SK-N-SH (cell line): ENCODE measurements around the gene NETO2. TPM values are rescaled to one million over a fixed set of nuclear protein-coding genes. Genes with fewer than 3 reads are reported as not detected.

ENCODE experiments used
- CTCF ChIA-PET: fragments of 300-600, 350-600 bp; formaldehyde crosslinking; extraction: SDS; loops from one replicate; lab custom pipeline; 2021; lab: Yijun Ruan, JAX
- POLR2A ChIA-PET: fragments of 350-600 bp; sonication (Branson Sonifier 250); formaldehyde crosslinking; extraction: SDS; loops from one replicate; lab custom pipeline; 2020; ENCODE audit warnings: antibody characterized with exemption, inconsistent platforms; lab: Yijun Ruan, JAX
- DNase-seq: peaks from one replicate; pipeline ENCODE4 v3.0.0; 2012
- H2AFZ ChIP-seq: fragments of 200-600 bp; sonication (generic); 2 replicates; pipeline ENCODE4 v1.8.1; 2016; ENCODE audit warnings: antibody characterized with exemption, mild to moderate bottlenecking, low read depth
- H3F3A ChIP-seq: fragments of 200-600 bp; sonication (generic); replicated peaks from 2 replicates; pipeline ENCODE3; 2016; ENCODE audit warnings: antibody characterized with exemption, mild to moderate bottlenecking; ENCODE audit not compliant: insufficient read depth
- H3K27ac ChIP-seq, 2 experiments: fragments of 200-500 bp in 1 of 2; fragments of 200-600 bp in 1 of 2; sonication (Bioruptor generic) in 1 of 2; sonication (generic), shearing (Covaris generic) in 1 of 2; 2 replicates each; pipeline versions ENCODE4 v1.5.1 to v1.6.1; 2014 to 2016; ENCODE audit warnings: low read depth in 2 of 2, inconsistent platforms in 1 of 2, low read length in 1 of 2, mild to moderate bottlenecking in 1 of 2, mixed read lengths in 1 of 2
- H3K27me3 ChIP-seq: fragments of 200-600 bp; sonication (generic), shearing (Covaris generic); 2 replicates; pipeline ENCODE4 v1.6.1; 2016; ENCODE audit warnings: mixed run types; ENCODE audit not compliant: insufficient read depth
- H3K36me3 ChIP-seq, 2 experiments: fragments of 200-500 bp in 1 of 2; fragments of 200-600 bp in 1 of 2; sonication (Bioruptor generic) in 1 of 2; sonication (generic) in 1 of 2; replicated peaks in 1 of 2; 2 replicates each; pipeline versions ENCODE3 to v1.5.1; 2014 to 2016; ENCODE audit warnings: low read length in 1 of 2, mild to moderate bottlenecking in 1 of 2; ENCODE audit not compliant: insufficient read depth in 2 of 2, control insufficient read depth in 1 of 2
- H3K4me1 ChIP-seq, 2 experiments: fragments of 200-500 bp in 1 of 2; fragments of 200-600 bp in 1 of 2; sonication (Bioruptor generic) in 1 of 2; sonication (generic), shearing (Covaris generic) in 1 of 2; 2 replicates each; pipeline versions ENCODE4 v1.5.1 to v1.6.1; 2014 to 2016; ENCODE audit warnings: low read depth in 1 of 2, low read length in 1 of 2, mixed run types in 1 of 2; ENCODE audit not compliant: insufficient read depth in 2 of 2, control insufficient read depth in 1 of 2
- H3K4me2 ChIP-seq: fragments of 200-600 bp; sonication (generic), shearing (Covaris generic); 2 replicates; pipeline ENCODE4 v1.6.1; 2017; ENCODE audit warnings: mixed run types
- H3K4me3 ChIP-seq, 2 experiments: fragments of 200-500 bp in 1 of 2; fragments of 200-600 bp in 1 of 2; sonication (Bioruptor generic) in 1 of 2; sonication (generic), shearing (Covaris generic) in 1 of 2; 2 replicates each; pipeline versions ENCODE4 v1.5.1 to v1.8.1; 2014 to 2016; ENCODE audit warnings: low read depth in 2 of 2, inconsistent platforms in 1 of 2, low read length in 1 of 2, mild to moderate bottlenecking in 1 of 2, mixed read lengths in 1 of 2, moderate library complexity in 1 of 2
- H3K79me2 ChIP-seq: fragments of 200-600 bp; sonication (generic); 2 replicates; pipeline ENCODE4 v1.8.1; 2017; ENCODE audit warnings: mild to moderate bottlenecking; ENCODE audit not compliant: insufficient read depth
- H3K9ac ChIP-seq: fragments of 200-600 bp; sonication (generic); 2 replicates; pipeline ENCODE4 v1.6.1; 2017; ENCODE audit warnings: mixed run types
- H3K9me2 ChIP-seq: fragments of 200-600 bp; sonication (generic); 2 replicates; pipeline ENCODE4 v1.6.1; 2017; ENCODE audit warnings: mixed run types
- H3K9me3 ChIP-seq: fragments of 200-600 bp; sonication (generic); 2 replicates; pipeline ENCODE4 v1.6.1; 2017; ENCODE audit warnings: mixed run types, mild to moderate bottlenecking, moderate library complexity
- H4K20me1 ChIP-seq: fragments of 200-600 bp; sonication (generic); 2 replicates; pipeline ENCODE4 v1.6.1; 2017; ENCODE audit warnings: mild to moderate bottlenecking, mixed run types; ENCODE audit not compliant: insufficient read depth
- EP300 ChIP-seq, 2 experiments: IDR thresholded peaks; 2 replicates each; pipeline versions ENCODE4 v1.4.0 to v1.6.1; 2012; ENCODE audit warnings: borderline replicate concordance in 1 of 2, low read depth in 1 of 2, low read length in 1 of 2
- EZH2phosphoT487 ChIP-seq: fragments of 200-600 bp; sonication (generic); IDR thresholded peaks from 2 replicates; pipeline ENCODE4 v1.6.1; 2017; ENCODE audit warnings: low read depth, mixed run types, mild to moderate bottlenecking, antibody characterized with exemption, moderate library complexity, borderline replicate concordance
- FOXJ3 ChIP-seq: sonication (generic); formaldehyde crosslinking; IDR thresholded peaks from 2 replicates; pipeline ENCODE4 v1.5.1; 2020; ENCODE audit warnings: mild to moderate bottlenecking, missing genetic modification reagents
- GATA2 ChIP-seq: sonication (generic); formaldehyde crosslinking; IDR thresholded peaks from 2 replicates; pipeline ENCODE4 v1.5.0; 2020; ENCODE audit warnings: mild to moderate bottlenecking, missing genetic modification reagents
- MEF2A ChIP-seq: IDR thresholded peaks from 2 replicates; pipeline ENCODE4 v1.4.0; 2012; ENCODE audit warnings: low read depth, borderline replicate concordance
- RFX5 ChIP-seq: IDR thresholded peaks from 2 replicates; pipeline ENCODE4 v1.6.1; 2012; ENCODE audit warnings: mild to moderate bottlenecking, improper control_type of control experiment, low read length
- RXRA ChIP-seq: IDR thresholded peaks from 2 replicates; pipeline ENCODE4 v1.4.0; 2012; ENCODE audit warnings: low read depth, mild to moderate bottlenecking, borderline replicate concordance
- WGBS: methylation state at CpG from one replicate; pipeline ENCODE4 v1.1.6; 2017; ENCODE audit warnings: low lambda C conversion rate; 5-methylcytosine and 5-hydroxymethylcytosine counted together
- polyA plus RNA-seq, 3 experiments: library from polyadenylated mRNA; depleted of rRNA; stranded (reverse); fragments of >200 nt; gene quantifications; 2 replicates each; pipeline ENCODE4 v1.2.3, GENCODE V29; 2012
- TF ChIP-seq, protein P1 (sequence below): fragments of 150-350 bp; IDR thresholded peaks from 2 replicates; pipeline ENCODE4 v1.6.1; 2016; ENCODE audit warnings: mild to moderate bottlenecking, low read depth, low read length
- TF ChIP-seq, protein P2 (sequence below): fragments of 150-350 bp; IDR thresholded peaks from 2 replicates; pipeline ENCODE4 v1.6.1; 2017; ENCODE audit warnings: antibody characterized with exemption, low read length, low read depth, borderline replicate concordance

Gene NETO2
- polyA plus RNA-seq, 1 of the 3 experiments (the other 2 are of a cell fraction) = 48.8 TPM

GRCh38 chr16:47053895-47054294, 89.8 kb downstream of the NETO2 start:
- ChIA-PET POLR2A (no interaction called here), CTCF (interaction anchor here (1.2 to 2.7 kb wide), 3 partner anchors 9 to 88 kb away, joined by 3 to 14 read pairs (median 4); no protein-coding TSS in a partner anchor)
- no peak for DNase-seq
- no peak overlapping the region for H3K9ac ChIP-seq
- no peaks in the 10 kb centered on the region for H3F3A ChIP-seq
- H4K20me1 ChIP-seq = no peaks in the 10 kb centered on the region
- H3K4me2 ChIP-seq = no peak overlapping the region
- H3K4me1 ChIP-seq = no peaks in the 10 kb centered on the region; a peak in 1 of 4 replicates
- no peaks in the 10 kb centered on the region for H3K9me2 ChIP-seq
- H3K4me3 ChIP-seq = no peak overlapping the region
- H3K27ac ChIP-seq = no peak overlapping the region
- WGBS = 74% methylated on average over 5 of the region's 5 CpGs
- no peaks in the 10 kb centered on the region for H3K9me3 ChIP-seq
- H3K27me3 ChIP-seq = no peaks in the 10 kb centered on the region
- H3K79me2 ChIP-seq = no peaks in the 10 kb centered on the region
- no peaks in the 10 kb centered on the region for H3K36me3 ChIP-seq
- no peak overlapping the region for H2AFZ ChIP-seq
- TF ChIP-seq EZH2phosphoT487 = no peak
- TF ChIP-seq FOXJ3 (CRISPR knock-in tag) = no peak
- no peak for TF ChIP-seq RXRA
- TF ChIP-seq RFX5 = no peak
- no peak for TF ChIP-seq GATA2 (CRISPR knock-in tag)
- TF ChIP-seq, protein P1, sequence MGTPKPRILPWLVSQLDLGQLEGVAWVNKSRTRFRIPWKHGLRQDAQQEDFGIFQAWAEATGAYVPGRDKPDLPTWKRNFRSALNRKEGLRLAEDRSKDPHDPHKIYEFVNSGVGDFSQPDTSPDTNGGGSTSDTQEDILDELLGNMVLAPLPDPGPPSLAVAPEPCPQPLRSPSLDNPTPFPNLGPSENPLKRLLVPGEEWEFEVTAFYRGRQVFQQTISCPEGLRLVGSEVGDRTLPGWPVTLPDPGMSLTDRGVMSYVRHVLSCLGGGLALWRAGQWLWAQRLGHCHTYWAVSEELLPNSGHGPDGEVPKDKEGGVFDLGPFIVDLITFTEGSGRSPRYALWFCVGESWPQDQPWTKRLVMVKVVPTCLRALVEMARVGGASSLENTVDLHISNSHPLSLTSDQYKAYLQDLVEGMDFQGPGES = no peak
- no peak for TF ChIP-seq MEF2A
- TF ChIP-seq, all 33 proteins: peak for 0

DNA sequence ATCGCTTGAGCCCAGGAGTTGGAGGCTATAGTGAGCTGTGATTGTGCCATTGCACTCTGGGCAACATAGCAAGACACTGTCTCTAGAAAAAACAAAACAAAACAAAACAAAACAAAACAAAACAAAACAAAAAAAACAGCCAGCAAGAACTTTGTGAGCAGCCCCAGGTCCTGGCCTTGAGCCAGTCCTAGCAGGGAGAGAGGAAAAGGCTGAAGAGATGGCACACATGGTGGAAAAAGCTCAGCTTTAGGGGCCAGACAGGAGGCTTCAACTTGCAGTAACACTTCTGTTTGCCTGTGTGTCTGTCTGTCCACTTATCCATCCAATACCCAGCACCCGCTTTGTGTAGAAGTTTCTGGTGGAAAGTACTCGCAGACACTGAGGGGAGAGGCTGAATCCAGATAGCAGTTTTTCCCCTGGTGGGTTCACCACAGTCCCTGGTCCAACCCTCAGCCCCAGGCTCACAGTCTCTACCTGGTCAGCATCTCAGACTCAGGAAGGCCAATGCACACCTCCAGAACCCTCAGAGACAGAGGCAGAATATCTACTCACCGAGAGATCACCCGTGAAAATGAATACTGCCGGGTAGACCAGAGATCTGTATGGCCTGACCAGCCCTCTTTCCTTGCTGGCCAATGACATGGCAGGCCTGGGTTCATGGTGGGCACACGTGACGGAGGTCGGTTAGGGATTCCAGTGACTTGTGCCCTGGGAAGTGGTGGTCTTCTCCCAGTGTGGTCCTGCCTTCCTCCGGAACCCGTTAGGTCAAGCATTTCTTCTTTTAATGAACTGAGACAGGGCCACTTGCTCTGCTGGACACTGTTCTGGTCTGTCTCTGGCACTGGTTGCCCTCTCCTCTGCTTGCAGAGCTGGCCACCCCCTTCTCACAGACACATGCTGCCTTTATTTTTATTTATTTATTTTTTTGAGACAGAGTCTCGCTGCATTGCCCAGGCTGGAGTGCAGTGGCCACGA, 90.8 kb downstream of the NETO2 start:
- H3K4me2 ChIP-seq = no peak overlapping the region
- H3K9ac ChIP-seq = no peak overlapping the region
- H3F3A ChIP-seq = no peaks in the 10 kb centered on the region
- no peaks in the 10 kb centered on the region for H4K20me1 ChIP-seq
- ChIA-PET POLR2A (no interaction called here), CTCF (interaction anchor here (1.2 to 2.7 kb wide), 3 partner anchors 8 to 89 kb away, joined by 3 to 14 read pairs (median 4); no protein-coding TSS in a partner anchor)
- no peaks in the 10 kb centered on the region for H3K9me2 ChIP-seq
- H3K4me1 ChIP-seq = no peaks in the 10 kb centered on the region
- no peak overlapping the region for H3K4me3 ChIP-seq
- H3K27me3 ChIP-seq = no peaks in the 10 kb centered on the region
- H3K27ac ChIP-seq = no peak overlapping the region
- H3K79me2 ChIP-seq = no peaks in the 10 kb centered on the region
- no peaks in the 10 kb centered on the region for H3K36me3 ChIP-seq
- 69% methylated on average over 5 of the region's 13 CpGs for WGBS
- H3K9me3 ChIP-seq = no peaks in the 10 kb centered on the region
- no peak for TF ChIP-seq FOXJ3 (CRISPR knock-in tag)
- TF ChIP-seq, protein P2, sequence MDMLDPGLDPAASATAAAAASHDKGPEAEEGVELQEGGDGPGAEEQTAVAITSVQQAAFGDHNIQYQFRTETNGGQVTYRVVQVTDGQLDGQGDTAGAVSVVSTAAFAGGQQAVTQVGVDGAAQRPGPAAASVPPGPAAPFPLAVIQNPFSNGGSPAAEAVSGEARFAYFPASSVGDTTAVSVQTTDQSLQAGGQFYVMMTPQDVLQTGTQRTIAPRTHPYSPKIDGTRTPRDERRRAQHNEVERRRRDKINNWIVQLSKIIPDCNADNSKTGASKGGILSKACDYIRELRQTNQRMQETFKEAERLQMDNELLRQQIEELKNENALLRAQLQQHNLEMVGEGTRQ = no peak
- TF ChIP-seq EP300 (IDR thresholded peaks at IDR 0.05; ENCODE audit: borderline replicate concordance in 1 of 2, low read depth in 1 of 2, low read length in 1 of 2) = no peak
- no peak overlapping the region for H2AFZ ChIP-seq
- DNase-seq = no peak
